IPS-NIHi7 (cell line): ENCODE results near the gene CHST15.

Source experiments
- DNase-seq: peaks from one replicate; pipeline ENCODE4 v3.0.0; 2012; ENCODE audit warnings: mixed read lengths; ENCODE audit errors: extremely low spot score

The CHST15 gene

DNA sequence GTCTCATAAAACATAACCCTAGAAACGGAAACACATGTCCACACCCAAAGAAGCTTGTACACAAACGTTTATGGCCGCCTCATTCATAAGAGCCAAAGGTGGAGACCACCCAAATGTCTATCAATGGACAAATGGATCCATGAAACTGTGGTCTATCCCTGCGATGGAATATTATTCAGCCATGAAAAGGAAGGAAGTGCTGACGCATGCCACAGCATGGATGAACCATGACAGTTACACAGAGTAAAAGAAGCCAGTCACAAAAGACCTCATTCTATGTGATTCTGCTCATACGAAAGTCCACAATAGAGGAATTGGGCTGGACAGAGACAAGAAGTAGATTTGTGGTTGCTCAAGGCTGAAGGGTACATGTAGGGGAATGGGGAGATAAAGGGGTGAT, 10.8 kb downstream of the CHST15 start:
- no peak for DNase-seq

DNA sequence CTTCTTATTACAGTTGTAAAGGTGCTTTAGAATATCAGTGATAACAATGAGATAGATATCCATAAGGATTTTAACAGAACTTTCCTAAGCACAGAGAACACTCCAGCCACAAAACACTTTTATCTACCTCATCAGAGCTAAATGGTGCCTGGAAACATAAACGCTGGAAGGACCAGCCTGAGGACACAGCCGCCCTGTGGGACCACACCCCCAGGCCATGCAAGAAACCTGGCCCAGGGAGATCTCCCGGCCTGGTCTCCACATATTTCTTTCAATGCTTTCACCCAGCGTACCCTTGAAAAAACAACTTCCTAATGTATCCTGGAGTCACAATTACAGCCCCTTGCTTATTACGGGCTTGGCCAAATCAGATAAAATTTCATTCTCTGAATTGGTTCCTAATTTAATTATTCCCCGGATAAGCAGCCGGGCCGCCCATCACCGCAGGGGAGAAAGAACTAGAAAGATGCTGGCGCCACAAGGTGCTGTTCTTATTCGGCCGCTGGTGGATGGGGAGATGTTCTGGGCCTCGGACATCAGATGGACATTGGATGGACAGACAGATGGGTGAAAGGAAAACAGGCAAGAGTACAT, 11.8 kb downstream of the CHST15 start:
- DNase-seq, result no peak

DNA sequence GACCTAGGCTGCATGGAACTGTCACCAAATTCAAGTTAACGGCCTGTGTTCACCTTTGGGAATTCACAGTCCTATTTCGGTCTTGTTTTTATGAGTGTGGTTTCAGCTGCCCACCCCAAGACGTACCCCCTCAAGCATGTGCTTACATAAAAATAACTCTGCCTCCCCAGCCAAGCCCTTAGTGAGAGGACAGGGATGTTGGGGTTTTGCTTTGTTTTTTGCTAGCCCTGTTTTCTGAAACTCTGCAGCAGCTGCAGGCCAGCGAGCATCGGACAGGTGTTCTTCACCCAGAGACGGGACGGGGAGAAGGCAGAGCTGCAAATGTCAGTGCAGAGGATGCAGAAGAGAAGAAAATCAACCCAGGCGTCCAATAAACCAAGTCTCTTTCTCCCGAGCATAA, 13.5 kb downstream of the CHST15 start:
- DNase-seq, result no peak

DNA sequence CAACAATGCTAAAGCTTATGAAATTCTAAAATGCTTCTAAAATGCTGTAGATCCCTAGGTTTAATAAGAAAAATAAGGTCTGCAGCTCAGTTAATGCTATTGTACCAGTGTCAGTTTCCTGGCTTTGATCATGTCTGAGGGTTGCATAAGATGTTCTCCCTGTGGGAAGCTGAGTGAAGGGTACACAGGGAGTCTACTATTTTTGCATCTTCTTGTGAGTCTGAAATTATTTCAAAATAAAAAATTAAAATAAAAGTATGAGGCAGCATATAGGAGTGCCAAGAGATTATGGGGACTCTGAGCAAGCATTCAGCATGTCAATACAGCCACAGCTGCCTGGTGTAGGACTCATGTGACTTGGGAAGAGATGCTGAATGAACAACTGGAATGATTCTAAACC, 14.7 kb downstream of the CHST15 start:
- no peak for DNase-seq

DNA sequence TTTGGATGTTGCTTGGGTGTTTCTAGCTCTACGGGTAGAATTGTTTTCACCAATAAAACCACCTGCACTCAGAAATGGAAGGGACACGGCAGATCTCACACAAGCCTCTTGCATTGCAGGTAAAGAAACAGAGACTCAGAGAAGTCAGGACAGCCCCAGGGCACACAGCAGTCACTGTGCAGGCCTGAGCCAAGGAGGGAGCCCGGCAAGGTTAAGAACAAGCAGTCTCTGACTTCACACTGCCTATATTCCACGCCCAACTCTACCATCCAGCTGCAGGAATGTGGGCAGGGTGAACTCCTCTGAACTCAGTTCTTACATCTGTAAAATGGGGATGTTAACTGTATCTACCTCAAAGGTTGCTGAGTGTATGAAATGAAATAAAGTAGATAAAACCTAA, 15.4 kb downstream of the CHST15 start:
- DNase-seq, result no peak

DNA sequence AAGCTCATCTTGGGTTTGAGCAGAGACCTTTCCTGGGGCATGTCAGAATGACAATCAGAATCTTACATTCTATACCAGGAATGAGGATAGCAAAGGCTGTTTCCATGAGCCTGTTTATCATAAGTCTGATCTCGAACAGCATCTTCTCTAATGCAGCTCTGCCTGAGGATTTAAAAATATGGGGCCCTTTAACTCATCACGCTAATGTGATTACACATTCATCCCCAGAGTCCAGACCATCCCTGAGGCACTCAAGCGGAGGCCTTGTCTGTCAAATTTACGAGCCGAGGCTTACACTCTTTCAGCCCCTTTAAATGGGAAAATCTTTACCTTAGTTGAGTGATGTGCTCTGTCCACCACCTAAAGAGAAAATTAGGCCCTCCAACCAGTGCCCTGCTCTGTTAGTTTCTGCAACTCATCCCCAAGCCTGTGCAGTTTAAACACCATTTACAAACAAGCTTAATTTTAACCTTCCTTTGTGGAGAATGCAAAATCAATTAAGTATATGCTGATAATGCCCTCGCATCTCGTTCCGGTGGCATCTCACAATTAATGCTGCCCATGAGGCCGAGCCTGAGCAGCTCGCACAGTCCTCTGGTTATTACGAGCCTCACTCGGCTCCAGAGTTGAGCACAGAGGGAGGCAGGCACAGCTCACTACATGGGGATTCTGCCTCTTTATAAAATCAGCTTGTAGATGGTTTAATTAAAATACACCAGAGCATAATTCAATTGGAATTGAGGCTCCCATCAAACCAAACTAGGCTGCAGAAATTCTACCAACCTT, 16.0 kb downstream of the CHST15 start:
- DNase-seq, result no peak

DNA sequence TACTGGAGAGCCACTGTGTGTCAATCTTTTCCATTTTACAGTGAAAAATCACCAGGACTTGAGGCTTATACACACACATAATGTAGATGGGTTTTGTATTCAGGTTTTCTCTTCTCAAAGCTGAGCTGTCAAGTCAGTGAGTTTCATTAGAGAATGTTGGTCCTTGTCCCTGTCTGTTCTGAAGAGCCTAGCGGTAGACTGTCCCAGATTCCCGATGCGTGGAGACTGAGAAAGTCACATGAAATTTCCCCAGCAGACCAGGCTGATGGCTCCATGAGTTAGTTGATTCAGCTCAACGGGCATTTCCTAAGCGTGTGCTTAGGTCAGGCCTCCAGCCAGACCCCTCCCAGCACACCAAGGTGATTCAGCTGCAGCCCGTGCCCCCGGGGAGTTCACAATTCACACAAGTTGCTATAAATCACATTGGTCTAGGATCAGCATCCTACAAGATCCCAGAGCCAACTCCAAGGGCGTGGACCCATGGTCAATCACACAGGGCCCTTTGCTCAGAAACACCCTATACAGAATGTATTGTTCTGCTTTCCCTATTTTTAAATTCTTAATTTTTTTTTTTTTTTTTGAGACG, 17.2 kb downstream of the CHST15 start:
- no peak for DNase-seq

DNA sequence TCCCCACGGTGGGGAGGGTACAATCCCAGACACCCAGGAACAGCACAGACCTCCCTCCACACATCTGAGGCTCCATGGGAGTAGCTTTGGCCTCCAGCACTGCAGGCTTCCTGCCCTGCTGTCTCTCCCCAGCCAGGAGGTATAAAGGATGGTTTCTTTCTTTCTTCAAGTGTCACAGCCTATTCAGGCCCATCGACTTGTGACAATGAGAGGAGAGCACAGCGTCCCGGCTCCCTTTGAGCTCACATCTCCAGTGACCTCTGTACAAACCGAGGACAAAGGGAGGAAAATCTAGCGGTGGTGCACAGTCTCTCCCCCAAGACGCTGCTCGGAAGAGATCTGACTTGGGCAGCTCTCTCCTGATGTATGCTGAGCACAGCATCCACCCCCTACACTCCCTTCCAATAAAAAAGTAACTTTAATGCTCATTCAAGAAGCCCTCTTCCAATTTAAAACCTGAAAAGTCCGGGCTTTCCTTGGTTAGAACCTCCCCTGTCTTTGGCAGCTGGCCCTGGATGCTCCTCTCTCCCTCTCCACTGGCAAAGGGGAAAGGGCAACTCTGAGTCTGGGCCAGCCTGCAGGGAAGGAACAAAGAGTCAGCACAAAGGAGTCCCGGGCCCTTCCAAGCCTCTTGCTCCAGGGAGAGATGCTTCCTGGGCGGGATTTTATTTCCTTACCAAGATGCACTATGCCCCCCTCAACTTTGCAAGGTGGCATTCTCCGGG, 18.0 kb downstream of the CHST15 start:
- DNase-seq, result no peak

DNA sequence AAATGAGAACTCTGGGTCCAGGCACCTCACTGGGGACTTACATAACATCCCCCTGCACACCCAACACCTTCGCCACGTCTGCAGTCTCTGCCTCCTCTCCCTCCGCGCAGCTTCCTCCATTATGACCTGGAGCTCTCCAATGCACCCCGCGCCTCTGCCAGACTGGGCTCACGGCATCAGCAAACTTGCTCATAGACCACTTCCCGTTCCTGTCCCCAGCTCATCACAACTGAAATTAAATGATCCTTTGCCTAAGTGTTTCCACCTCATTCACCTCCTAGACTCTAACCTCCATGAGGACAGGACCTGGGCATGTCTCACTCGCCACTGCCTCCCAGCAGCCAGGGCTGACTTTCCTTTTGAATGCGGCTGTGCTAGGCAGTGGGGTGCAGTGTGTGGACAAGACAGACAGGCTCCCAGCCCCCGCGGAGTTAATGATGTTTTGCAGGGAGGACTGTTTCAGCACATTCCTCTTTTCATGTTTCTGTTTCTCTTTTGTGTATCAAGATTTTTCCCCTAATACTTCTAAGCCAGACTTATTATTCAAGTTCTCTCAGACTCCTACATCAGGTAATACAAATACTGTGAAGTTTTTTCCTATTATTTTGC, 18.8 kb downstream of the CHST15 start:
- no peak for DNase-seq

DNA sequence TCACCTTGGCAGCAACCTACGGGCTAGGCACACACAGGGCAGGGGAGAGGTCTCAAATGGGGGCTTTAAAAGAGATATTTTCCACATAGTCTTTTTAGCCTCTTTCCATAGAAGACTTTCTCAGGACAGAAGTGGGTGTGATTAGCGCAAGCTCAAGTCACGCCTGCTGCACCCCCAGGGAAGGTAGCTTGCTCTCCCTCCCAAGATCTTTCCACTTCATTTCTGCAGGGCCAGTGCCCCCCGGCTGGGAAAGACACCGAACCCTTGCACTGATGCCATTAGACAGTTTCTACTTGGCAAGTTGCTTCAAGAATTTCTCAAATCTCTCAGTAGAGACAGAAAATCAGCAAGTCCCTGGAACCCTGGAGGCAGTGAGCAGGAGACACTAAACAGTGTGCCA, 19.4 kb downstream of the CHST15 start:
- no peak for DNase-seq

DNA sequence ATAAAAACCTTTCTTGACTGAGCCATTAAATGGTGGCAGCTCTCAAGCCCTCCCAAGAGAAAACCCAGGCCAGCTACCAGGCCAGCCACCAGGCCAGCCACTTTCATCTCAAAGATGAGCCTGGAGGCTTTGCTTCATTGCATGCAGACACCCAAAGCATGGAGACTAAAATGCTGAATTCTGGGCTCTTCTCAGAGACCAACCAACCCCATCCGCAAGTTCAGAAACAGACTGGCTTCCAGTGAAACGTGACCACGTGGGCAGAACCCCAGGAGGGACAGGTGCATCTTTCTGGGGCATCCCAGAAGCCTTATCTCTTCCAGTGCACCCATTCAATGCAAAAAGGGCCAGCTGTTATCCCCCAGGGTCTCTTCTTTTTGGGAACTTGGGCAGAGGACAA, 20.9 kb downstream of the CHST15 start:
- DNase-seq, result no peak

DNA sequence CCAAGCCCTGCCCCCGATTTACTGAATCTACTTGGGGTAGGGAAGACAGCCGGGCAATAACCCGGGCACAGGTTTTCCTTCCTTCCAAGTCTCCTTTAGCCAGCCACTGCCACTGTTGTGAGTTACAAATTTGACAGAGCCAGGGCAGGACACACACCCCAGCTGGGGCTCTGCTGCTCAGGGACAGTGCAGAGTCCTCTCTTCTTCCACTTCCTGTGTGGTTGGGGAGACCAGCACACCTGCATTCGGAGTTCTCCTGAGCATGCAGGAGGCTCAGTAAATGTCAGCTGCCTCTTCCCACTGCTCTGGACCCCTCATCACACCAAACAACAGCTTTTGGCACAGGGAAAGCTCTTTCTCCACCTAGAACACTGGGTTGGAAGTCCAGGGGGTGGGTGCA, 21.3 kb downstream of the CHST15 start:
- DNase-seq, result no peak

DNA sequence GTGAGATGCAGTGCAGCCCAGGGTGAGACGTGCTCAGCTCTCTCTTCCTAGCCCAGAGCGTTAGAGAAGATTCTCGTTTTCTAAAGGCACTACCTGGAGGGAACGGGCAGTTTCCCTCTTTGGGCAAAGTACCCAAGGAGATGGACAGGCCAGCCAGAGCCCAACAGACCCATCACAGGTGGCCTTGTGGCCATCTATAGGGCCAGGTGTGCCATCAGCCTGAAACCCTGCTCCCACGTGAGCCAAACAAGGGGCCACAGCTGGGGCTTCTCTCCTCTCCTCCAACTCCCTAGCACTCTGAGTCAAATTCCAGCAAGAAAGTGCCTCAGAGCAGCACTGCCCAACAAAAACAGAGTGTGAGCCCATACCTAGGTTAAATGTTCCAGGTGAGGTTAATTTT, 22.3 kb downstream of the CHST15 start:
- no peak for DNase-seq

DNA sequence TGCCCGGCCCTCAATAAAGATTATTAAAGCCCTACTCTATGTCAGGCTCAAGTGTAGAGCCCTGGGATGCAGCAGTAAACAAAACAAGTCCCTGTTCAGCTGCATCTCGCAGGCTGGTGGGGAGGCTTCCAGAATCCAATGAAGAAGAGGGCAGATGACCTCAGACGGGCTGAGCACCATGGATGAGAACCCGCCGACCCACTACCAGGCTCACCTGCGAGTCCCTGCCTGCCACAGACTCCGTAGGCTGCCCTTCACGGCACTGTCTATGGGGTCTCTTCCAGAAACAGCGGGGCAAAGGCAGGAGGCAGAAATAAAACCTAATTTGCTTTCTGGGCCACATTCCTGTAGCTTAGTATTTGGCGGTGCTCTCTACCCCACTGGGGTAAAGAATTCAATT, 22.7 kb downstream of the CHST15 start:
- DNase-seq, result no peak

DNA sequence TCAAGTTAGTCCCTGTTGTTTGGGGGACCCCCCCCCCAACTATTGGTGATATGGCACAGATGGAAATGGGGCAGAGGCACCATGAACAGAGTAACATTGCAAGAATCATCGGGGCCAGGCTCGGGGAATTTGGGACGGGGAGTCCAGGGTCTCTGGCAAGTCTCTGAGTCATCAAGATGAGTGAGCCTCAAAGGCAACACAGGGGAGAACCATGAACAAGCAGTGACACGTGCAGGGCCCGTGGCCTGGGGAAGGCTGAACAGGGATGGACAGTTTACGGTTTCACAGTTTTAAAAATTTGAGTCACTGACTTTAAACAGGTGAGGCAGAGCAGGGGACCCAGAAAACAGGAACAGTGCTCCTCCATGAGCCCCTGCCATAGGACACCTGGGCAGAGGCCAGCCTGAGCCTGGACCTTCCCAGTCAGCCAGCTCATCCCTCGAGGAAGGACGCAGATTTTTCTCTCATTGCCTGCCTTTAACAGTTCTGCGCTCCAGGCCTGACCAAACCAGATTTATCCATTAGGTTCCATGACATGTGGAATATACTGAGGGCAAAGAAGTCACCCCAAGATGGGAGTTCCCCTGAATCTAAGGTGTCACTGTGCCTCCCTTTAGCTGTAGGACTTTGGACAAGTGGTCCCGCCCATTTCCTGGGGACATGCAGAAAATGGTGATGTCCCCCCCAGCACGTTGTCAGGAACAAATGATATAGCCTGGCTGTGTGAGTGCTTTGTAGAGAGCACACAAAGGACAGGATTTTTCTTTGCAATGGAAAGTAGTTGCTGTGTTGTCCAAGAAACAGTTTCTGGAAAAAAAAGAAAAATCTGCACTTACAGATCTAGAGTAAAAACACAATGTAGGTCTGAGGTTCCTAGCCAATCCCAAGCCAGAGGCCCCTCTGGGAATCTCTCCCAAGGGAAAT, 23.8 kb downstream of the CHST15 start:
- DNase-seq, result no peak

DNA sequence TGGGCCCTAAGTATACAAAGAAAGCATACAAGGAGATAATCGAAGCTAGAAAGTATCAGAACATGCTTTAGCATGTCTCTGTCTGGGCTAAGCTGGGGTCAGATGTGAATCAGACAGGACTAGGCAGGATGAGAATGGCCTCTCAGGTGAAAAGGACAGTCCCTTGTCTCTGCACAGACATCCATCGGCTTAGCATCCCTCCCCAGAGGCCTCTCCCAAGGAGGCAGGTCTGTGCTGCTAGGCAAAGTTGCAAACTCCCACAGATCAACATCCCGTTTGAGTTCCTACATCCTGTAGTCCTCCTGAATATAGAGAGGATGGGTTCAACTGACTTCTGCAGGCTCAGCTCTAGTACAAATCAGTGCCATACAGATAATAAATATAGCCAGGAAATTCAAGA, 24.5 kb downstream of the CHST15 start:
- DNase-seq, result no peak

DNA sequence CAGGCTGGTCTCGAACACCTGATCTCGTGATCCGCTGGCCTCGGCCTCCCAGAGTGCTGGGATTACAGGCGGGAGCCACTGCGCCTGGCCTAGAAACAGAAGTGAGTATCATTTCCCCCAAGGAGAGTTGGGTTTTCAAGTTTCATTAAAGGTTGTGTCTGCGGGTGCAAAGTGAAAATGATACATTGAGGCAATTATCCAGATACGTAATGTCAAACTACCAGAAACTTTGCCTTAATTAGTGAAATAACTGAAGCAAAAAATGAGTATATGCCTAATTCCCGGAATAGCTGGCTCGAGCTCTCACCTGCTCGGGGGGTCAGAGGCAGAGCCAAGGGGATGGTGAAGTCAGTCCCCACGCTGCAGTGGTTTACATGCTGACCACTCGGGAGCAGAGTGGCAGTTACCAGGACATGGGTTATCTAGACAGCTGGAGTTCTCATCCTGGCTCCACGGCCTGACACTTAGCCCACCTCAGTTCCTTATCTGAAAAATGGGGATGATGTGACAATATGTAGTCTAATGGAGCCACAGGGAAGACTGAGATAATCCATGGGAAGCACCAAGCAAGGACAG, 25.5 kb downstream of the CHST15 start:
- DNase-seq, result no peak

DNA sequence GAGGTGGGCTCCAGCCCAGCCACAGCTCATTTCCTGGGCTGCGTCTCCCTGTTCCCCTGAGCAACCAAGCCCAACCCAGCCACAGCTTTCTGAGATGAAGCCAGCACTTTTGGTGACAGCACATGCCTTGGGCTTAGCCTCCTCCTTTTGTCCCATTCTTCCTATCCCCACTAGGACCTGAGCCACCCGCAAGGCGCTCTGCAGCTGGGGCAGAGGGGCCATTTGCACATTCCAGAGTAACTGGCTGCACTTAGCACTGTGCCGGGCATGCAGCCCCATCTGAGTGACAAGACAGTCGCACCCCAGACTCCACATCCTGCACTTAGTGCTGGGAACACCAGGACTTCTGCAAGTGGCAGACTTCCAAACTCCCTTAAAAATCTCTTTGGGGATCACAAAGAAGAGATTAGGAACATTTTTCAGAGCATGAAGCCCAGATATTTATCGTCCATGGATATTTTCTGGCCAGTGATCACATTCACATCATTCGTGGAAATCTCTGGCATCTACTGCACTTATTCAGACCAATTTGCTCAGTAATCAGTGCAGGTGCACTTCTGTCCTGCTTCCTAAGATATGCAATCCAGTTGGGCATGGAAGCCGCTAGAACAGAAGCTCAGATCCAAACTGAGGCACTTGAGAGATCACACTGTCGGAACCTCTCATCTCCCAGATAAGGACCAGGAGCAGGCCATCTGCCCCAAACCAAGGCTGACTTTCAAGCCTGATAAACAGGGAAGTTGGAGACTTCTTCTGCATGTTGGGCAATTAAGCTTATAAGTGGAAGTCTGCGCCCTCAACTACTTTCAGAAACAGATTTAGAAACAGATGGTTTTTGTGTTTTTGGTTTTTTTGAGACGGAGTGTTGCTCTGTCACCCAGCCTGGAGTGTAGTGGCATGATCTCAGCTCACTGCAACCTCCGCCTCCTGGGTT, 26.4 kb downstream of the CHST15 start:
- peak; percentile 56 for DNase-seq

DNA sequence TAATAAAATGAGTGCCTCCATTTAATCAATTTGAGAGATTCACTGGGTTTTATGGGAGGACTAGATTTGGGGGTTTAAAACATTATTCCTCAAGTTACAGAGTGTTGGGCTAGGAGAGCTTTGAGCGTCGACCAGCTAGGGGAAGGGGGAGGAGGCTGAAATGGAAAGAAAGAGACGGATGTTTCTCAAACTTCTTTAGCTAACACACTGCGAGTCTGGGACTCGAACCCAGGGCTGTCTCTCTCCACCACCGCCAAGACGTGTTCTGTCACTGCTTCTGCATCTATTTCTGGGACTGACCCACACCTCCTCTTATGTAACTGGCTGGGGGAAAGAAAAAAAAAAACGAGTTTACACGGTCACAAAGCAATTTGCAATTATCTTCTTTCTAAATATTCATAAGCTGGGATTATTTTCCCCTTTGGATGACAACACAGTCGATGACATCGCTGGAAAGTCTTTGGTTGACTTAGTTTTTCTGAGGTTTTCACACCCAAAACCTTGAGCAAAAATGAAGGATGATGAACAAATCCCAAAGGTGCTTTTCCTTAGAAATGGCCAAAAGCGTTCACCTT, 27.2 kb downstream of the CHST15 start:
- no peak for DNase-seq
